Prostate gland (tissue), 2 donors: Measurements from ENCODE around the gene TTLL5.

Experiments
- POLR2A ChIP-seq: fragments of 450-650 bp; IDR thresholded peaks from one replicate; pipeline ENCODE4 v1.6.1; 2016; ENCODE audit warnings: antibody characterized with exemption, mild to moderate bottlenecking
- POLR2AphosphoS5 ChIP-seq: sonication (generic); formaldehyde crosslinking; IDR thresholded peaks from one replicate; pipeline ENCODE4 v1.6.1; 2017; ENCODE audit warnings: antibody characterized with exemption
- TF ChIP-seq, protein P1 (sequence below), 4 experiments: fragments of 200-600 bp in 2 of 4; fragments of 450-650 bp in 2 of 4; sonication (generic) in 2 of 4; IDR thresholded peaks; 1 replicate in 3 of 4; 2 replicates in 1 of 4; pipeline ENCODE4 v1.5.1; 2016 to 2019; ENCODE audit warnings: antibody characterized with exemption in 4 of 4, mild to moderate bottlenecking in 2 of 4, moderate library complexity in 2 of 4

DNA sequence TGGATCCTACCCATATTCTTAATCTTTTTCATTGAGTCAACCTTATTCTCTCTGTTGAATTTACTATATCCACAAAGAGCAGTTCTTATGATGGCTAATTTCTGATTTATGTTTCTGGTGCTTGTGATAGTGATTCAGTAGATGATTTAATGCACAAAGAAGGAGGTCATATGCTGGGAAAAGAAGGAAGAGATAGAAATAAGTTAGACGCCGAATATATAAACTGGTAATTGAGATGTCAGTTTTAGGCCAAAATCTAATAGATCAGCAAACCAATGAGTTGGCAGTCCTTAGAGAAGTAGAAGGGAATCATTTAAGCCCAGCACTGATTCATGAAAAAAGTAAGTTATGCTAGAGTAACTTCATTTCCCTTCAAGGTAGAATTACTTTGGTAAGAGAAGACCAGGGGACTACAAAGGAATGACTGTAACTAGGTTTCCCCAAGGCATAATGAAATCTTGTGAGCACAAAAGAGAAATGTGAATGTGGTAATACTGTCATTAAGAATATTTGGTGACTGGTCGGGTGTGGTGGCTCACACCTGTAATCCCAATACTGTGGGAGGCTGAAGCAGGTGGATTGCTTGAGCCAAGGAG, 188.4 kb downstream of the TTLL5 start:
- TF ChIP-seq POLR2AphosphoS5, result no peak
- TF ChIP-seq, protein P1, sequence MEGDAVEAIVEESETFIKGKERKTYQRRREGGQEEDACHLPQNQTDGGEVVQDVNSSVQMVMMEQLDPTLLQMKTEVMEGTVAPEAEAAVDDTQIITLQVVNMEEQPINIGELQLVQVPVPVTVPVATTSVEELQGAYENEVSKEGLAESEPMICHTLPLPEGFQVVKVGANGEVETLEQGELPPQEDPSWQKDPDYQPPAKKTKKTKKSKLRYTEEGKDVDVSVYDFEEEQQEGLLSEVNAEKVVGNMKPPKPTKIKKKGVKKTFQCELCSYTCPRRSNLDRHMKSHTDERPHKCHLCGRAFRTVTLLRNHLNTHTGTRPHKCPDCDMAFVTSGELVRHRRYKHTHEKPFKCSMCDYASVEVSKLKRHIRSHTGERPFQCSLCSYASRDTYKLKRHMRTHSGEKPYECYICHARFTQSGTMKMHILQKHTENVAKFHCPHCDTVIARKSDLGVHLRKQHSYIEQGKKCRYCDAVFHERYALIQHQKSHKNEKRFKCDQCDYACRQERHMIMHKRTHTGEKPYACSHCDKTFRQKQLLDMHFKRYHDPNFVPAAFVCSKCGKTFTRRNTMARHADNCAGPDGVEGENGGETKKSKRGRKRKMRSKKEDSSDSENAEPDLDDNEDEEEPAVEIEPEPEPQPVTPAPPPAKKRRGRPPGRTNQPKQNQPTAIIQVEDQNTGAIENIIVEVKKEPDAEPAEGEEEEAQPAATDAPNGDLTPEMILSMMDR (IDR thresholded peaks at IDR 0.05), result no peak
- TF ChIP-seq POLR2A, result no peak
